HTR-8/SVneo (cell line): ENCODE results near the gene MAD1L1.
"Not testable (repeated sequence)": the region's sequence is repeated elsewhere in the genome, so short reads cannot be mapped to it uniquely, and the experiment has no call there.

Experiments
- DNase-seq: peaks from one replicate; pipeline ENCODE4 v3.0.0; 2011; ENCODE audit warnings: low spot score, mixed read lengths; ENCODE audit not compliant: insufficient read length
- FAIRE-seq: peaks from 2 replicates; lab custom pipeline; 2011; peaks lifted over from hg19 to GRCh38; lab: Jason Lieb, UNC

The MAD1L1 gene

DNA sequence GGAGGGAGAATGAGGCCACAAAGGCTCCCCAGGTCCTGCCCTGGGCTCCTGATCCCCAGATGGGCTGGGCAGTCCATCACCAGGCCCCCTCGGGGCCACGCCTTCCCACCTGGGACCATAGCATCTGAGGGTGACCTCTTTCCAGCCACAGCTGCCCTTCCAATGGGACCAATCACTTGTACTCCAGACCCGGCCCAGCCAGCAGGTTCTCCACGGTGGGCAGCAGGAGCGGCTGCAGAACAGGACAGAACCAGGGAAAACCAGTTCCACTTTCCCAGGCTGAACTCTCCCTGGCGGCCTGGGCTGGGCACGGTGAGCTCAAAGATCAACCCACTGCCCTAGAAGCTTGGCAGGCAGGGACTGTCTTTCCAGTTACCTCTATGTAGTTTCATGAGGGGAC is 257.6 kb downstream of the MAD1L1 start:
- FAIRE-seq (no peak), DNase-seq (no peak)

DNA sequence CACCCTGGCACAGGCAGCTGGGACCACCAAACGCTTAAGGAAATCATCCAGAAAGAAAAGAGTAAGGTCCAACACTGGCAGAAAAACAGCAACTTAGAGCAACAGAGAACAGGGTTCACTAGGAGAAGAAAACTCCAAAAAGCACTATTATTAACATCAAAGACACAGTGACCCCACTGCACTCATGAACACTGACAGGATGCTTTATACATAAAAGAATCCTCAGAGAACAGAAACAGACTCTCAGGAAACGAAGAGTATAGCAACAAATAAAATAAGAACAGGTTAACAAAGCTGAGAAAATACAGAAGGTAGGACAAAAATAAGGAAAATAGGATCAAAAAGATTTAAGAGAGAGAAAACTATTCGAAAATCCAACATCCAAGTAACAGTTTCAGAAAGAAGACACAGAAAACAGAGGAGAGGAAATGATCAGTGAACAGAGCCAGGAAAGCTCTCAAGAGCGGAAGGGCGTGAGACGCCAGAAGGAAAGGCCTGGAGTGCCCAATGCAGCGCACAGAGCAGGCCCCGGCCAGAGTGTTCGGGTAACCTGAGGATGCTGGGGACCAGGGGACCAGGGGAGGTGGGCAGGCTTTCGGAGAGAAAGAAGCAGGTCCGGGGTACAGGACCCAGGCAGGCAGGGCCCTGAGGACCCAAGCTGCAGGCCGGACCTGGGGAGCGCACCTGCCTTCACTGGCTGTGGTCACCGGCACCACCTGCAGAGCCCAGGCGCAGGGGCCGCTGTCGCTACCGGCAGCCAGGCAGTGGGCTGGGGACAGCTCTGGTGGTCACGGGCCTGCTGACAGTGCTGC is 258.2 kb downstream of the MAD1L1 start:
- DNase-seq (no peak), FAIRE-seq (no peak)

DNA sequence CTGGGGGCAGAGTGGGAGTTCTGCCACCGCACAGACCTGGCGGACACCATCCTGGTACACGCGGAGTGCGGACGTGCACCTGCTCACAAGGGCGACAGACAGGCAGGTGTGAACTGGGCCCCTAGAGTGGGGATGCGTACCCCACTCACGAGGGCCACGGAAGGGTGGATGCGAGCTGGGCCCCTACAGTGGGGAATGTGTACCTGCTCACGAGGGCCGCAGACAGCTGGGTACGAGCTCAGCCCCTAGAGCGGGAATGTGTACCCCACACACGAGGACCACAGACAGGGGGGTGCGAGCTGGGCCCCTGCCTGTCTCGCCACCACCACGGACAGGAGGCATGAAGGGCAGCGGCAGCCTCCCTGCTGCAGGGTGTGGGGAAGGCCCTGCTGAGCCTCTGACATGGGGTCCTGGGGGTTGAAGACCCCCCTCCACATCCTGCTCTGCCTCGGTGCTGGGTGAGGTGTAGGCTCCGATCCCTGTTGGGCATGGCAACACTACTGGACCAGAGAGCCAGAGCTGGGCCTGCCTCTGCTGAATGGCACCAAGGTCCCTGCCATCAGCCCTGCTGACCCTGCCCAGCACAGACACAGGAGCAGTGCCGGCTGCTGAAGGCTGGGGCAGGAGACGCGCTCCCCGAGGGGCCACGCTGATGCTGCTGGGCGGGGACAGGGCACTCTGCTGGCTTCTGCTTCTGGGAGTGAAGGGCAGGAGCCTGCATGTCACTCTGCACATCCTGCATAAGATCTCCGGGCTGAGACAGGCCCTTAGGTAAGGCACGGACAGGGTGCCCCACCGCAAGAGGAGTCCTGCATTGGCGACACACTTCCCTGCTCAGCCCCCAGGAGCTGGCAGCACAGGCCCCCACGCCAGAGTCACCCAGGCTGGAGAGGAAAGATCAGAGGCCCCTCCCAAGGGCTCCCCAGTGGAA is 259.2 kb downstream of the MAD1L1 start:
- FAIRE-seq, result peak; percentile 79
- DNase-seq, result no peak

DNA sequence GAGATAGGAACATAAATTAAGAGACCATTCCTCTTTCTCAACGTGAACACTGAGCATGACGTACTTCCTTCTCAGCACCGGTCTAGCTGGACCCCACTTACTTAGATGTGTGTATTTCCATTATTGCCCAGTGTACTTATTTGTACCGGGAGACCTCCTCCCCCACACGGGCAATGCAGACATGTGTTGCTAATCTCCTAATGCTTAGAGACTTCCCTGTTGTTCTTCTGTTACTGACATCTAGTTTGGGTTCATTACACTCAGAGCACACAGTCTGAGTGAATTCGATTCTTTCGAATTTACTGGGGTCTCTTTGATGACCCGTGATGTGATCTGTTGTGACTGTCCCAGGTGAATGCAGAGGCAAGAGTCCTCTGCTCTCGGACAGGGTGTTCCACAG is 260.0 kb downstream of the MAD1L1 start:
- FAIRE-seq (no peak), DNase-seq (no peak)

DNA sequence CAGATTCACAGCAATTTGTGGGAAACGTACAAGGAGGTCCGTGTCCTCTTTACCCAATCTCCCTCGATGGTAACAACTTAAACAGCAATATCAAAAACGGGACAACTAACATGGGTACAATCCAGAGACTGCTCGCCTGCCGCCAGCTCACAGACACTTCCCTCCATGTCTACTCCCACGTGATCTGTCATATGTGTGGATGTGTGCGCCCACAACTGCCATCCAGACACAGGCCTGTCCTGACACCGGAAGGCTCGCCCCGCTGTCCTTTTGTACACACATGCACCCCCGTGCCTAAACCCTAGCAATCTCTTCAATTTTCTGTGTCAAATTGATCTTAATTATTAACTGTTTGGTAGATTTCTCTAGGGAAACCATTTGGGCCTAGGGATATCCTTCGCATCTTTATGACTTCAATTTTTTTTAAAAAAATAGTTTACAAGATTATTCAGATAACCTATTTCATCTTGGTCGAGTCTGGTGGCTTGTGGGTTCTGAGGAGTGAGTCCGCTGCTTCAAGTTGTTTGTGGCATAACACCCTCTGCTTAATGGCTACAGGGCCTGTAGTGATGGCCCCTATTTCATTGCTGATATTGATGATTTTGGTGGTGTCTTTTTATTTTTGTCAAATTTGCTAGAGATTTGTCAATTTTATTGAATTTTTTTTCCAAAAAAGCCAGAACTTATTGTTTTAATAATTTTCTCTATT is 260.6 kb downstream of the MAD1L1 start:
- DNase-seq (no peak), FAIRE-seq (no peak)

DNA sequence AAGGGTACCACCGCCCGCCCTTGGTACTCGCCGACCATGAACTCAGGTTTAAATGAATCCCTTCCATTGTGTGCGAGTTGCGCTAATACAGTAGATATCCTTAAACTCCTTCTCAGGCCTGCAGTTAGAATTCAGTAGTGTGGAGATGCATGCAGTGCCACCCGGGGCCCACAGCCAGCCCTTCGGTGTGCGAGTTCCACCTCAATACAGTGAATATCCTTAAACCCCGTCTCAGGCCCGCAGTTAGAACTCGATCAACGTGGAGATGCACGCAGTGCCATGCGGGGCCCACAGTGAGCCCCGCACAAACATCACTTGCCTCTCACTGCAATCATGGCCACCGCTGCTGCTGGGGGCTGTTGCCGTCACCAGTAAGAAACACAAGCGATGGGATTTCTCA is 261.9 kb downstream of the MAD1L1 start:
- peak; percentile 4 for FAIRE-seq
- no peak for DNase-seq

DNA sequence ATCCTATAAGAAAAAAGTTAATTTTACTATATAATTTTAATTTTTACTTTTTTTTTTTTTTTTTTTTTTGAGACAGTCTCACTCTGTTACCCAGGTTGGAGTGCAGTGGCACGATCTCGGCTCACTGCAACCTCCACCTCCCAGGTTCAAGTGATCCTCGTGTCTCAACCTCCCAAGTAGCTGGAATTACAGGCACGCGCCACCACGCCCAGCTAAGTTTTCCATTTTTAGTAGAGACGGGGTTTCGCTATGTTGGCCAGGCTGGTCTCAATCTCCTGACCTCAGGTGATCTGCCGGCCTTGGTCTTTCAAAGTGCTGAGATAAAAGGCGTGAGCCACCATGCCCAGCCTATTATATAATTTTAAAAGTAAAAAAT is 262.5 kb downstream of the MAD1L1 start:
- FAIRE-seq, result not testable (repeated sequence)

DNA sequence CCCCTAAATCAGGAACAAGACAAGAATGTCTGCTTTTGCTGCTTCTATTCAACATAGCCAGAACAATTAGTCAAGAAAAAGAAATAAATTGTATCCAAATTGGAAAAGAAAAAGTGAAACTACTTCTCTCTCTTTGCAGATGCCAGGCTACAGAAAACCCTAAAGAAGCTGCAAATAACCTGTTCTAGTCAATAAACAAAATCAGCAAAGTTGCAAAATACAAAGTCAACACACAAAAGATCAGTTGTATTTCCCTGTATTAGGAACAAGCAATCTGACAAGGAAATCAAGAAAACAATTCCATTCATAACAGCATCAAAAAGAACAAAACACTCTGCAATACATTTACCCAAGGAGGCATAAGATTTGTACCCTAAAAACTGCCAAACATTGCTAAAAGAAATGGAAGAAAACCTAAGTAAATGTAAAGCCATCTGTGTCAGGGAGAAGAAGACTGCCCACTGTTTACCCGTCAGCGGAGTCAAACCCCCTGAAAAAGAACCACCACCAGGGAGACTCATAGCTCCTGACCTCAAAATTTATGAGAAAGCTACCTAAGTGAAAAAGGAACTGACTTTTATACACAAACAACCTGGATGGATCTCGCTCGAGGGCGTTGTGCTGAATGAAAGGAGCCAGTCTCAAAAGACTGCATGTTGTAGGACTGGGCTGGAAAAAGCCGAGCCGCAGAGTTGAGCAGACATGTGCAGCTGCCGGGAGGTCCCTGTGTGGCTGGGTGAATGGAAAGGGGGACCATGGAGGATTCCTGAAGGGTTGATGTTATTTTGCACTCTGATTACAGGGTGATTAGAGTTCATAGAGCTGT is 263.1 kb downstream of the MAD1L1 start:
- DNase-seq (no peak), FAIRE-seq (no peak)

More for the DNA sequence above, 262.5 kb downstream of the MAD1L1 start:
- not testable (repeated sequence) for DNase-seq

DNA sequence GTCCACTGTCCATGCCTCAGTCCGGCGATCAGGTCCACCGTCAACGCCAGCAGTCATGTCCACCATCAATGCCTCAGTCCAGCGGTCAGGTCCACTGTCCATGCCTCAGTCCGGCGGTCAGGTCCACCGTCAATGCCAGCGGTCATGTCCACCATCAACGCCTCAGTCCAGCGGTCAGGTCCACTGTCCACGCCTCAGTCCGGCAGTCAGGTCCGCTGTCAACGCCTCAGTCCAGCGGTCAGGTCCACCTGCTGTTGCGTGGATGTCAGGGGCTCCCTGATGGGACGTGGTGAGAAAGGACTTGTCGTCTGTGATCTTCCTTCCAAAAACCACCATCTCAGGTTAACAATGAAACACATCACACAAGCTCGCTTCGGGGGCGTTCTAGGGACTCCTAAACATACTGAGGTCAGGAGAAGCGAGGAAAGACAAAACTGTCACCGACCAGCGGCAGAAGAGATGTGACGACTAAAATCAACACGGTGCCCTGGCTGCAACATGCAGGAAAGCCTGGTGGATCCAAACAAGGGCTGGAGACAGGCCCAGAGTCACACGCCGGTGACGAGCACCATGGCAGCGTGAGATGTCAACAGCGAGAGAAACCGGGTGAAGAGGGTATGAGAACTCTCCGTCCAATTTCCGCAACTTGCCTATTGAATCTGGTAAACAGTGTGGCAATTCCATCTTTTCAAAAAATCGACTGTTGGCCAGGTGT is 264.2 kb downstream of the MAD1L1 start:
- no peak for DNase-seq
- peak; percentile 79 for FAIRE-seq

DNA sequence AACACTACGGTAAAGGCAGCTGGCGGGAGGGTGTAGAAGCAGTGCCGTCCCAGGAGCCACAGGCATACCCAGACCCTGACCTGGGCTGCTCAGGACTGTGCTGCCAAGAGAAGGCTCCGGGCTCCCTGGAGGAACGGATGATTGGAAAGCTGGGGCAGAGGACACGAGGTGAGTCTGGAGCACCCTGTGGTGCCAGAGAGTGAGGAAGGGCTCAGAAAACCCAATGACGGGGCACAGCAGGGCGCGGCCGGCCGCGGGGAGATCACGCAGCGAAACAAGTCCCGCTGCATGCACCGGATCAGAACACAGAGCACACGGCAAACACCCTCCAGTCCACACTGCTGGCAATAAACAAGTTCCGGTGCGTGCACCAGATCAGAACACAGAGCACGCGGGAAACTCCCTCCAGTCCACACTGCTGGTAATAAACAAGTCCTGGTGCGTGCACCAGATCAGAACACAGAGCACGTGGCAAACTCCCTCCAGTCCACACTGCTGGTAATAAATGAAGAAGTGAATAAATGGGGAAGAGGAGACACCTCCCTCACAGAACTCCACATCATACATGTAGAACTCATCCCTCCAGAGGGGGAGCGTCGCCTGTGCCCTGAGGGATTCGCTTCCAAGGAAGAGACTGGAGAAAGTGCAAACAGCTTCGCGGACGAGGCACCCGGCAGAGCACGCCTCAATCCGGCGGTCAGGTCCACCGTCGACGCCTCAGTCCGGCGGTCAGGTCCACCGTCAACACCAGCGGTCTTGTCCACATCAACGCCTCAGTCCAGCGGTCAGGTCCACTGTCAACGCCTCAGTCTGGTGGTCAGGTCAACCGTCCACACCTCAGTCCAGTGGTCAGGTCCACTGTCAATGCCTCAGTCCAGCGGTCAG is 265.0 kb downstream of the MAD1L1 start:
- FAIRE-seq (no peak), DNase-seq (no peak)

DNA sequence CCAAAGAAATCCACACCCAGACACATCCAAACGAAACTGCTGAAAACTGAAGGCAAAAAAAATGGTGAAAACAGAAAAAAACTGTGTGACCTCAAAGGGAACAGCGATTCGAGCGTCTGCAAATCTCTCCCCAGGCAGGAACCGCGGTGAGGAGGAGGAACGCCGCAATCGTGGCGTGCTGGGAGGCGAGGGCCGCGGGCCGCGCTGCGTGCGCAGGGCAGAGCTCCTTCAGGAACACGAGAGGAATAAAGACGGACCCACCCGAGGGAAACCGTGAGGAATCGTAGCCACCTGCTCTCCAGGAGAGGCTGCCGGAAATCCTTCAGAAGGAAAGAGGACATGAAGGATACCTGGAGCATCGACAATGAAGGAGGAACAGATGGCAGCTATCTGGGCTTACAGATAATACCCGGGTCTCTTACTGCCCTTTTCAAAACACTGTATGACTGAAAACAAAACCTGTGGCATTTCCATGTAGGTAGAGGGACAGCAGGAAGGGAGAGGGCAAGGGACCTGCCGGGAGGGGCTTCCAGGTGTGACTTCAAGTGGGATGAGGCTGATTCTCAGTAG is 266.0 kb downstream of the MAD1L1 start:
- FAIRE-seq (no peak), DNase-seq (no peak)

DNA sequence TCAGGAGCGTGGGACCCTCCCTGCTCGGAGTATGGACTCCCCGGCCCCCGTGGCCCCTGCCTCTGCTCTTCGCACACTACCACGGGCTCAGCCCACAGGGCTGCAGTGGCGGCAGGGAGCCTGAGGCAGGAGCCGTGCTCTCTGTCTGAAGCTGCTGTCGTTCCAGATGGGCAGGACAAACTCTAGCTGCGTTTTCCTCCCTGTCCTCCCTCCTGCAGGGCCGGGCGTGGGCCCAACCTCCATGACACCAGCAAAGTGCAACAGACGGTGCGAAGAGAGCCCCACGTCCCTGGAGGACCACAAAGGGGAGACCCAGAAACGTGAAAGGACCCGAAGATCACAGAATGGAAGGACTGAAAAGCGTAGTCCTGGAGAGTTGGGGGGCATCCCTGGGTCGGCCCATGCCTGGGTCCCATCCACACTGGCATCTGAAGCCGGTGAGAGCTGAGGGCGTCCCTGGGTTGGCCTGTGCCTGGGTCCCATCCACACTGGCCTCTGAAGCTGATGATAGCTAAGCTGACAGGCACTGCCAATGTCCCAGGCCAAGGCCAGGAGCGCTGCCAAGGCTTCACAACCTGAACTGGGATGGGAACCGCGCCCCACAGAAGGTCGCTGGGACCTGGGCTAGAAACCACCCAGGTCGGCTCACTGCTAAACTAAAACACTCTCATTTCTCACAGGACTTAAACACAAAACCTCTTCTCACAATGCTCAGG is 267.0 kb downstream of the MAD1L1 start:
- FAIRE-seq, result no peak

DNA sequence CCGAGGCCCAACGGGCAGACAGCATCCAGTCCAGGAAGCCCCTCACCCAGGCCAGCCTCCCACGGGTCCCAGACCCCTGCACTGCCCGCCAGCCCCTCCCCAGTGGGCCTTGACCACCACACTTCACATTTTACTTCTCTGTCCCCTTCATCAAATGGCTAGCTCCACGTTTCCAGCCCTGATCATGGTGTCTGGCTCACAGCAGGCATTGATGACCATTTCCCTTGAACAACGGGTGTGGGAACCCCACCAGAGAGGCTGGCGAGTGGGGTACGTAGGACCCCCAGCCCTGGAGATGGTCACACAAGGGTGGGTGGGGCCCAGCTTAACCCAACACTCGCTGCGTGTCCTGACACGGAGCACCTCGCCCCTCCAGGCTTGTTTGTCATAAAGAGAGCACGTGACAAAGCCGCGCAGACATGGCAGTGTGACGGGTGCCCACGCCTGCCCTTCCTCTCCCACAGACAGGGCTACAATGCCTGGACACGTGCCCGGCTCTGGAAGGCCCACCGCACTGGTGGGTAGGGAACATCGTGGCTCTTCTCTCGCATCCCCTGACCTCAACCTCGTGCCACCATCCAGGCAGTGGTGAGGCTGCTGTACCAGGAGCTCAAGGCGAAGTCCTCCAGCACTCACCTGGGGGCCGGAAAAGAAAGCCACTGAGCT is 267.7 kb downstream of the MAD1L1 start:
- no peak for FAIRE-seq

More for the DNA sequence above, 267.0 kb downstream of the MAD1L1 start:
- DNase-seq, result no peak

DNA sequence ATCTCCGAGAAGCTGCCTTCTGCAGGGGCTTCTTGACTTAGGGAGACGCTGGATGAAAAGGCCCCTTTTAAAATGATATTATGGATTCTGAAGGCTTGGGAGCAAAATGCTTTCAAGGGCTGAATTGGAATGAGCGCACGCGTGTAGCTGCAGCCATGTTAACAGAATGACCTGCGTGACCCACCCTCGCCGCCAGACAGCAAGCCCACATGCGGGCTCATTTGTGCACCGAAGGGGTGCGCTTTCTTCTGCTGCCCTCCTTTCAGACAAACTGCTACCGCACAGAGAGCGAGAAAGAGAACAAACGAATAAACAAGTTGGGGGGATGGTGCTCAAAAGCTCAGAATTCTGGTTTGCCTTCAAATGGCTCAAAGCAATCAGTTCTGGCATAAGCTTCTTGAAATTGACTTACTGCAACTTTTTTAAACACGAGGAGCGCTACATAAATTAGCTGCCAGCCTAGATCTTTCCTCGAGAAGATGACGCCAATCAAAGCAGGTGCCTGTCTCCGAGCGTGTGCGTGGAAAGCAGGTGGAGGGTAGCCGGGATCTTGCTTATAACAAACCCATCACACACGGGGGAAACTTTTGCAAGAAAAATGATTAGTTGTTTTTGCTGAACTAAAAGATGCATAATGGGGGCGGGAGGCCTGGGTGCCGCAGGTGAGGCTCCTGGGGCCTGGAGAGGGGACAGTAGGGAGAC is 268.4 kb downstream of the MAD1L1 start:
- FAIRE-seq (no peak), DNase-seq (no peak)

More for the DNA sequence above, 267.7 kb downstream of the MAD1L1 start:
- DNase-seq, result no peak

DNA sequence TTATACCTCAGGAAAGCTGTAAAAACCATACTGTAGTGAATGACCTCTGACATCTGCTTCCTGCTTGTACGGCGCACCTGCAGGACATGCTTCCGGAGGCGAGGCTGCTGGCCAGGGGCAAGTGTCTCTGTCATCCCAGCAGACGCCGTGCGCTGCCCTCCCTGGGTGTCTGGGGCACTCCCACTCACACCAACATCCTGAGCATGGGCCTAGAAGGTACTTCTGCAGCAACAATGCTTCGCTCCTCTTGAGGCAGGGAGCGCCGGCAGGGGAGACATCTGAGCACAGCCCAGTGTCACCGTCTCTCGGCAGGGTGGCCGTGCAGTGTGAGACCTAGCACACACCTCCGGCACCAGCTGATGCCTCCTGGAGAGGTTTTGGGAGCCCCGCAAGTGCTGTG is 269.2 kb downstream of the MAD1L1 start:
- no peak for FAIRE-seq
- DNase-seq, result no peak

DNA sequence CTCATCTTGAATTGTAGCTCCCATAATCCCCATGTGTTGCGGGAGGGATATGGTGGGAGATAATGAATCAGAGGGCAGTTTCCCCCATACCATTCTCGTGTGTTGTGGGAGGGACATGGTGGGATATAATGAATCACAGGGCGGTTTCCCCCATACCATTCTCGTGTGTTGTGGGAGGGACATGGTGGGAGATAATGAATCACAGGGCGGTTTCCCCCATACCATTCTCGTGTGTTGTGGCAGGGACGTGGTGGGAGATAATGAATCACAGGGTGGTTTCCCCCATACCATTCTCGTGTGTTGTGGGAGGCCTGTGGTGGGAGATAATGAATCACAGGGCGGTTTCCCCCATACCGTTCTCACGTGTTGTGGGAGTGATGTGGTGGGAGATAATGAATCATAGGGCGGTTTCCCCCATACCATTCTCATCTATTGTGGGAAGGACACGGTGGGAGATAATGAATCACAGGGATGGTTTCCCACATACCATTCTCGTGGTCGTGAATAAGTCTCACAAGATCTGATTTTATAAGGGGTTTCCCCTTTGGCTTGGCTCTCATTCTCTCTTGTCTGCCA is 271.0 kb downstream of the MAD1L1 start:
- no peak for DNase-seq
- FAIRE-seq, result peak; percentile 97
